Measurements from ENCODE around the gene MPHOSPH9.

GRCh38 chr12:123238961-123239360 lies 6.0 kb upstream of the MPHOSPH9 start:
- TF ChIP-seq TP53 (CRISPR knock-in tag; IDR thresholded peaks at IDR 0.05) (no peak), CTCF (IDR thresholded peaks at IDR 0.05) (no peak), ZNF532 (CRISPR knock-in tag; IDR thresholded peaks at IDR 0.05; ENCODE audit: borderline replicate concordance) (no peak)
